HG03175 (cell line): Measurements from ENCODE around the gene C10orf67.
"Not testable (repeated sequence)": the region's sequence is repeated elsewhere in the genome, so short reads cannot be mapped to it uniquely, and the experiment has no call there.

Experiments used
- ATAC-seq: cut with Tn5 transposase; IDR thresholded peaks from one replicate; pipeline ENCODE4 v1.9.1; 2021; ENCODE audit warnings: mild to moderate bottlenecking, moderate library complexity; ENCODE audit not compliant: unreplicated experiment

The C10orf67 gene

DNA sequence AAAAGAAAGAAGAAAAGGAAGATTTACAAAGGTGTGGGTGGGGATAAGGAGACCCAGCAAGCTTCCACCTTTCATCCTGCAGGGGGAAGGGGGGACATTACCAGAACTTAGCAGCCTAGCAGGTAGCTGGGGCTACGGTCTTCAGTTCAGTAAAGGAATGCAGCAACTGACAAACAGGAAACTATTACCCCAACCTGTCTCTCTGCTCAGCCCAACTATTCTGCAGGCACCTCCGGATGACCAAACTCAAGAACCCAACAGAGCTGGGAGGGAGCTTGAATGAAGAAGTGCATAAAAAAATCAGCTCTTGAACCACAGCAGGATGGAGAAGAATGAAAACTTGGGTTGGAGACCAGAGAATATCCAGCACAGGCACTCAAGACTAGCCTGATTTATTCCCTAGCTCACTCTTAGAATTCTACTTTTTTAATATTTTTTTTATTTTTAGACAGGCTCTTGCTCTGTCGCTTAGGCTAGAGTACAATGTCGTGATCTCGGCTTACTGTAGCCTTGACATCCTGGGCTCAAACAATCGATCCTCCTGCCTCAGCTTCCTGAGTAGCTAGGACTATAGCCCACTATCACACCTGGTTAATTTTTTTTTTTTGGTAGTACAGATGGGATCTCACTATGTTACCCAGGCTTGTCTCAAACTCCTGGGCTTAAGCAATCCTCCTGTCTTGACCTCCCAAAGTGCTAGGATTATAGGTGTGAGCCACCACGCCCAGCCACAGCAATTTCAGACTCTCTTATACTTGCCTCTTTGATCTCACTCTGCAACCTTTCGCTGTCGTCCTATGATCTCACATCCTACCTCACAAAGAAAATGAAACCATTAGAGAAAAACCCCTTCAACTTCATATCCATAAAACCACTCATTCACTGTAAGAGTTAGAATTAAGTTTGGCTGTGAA, 18.5 kb upstream of the C10orf67 start:
- ATAC-seq = peak; percentile 33

DNA sequence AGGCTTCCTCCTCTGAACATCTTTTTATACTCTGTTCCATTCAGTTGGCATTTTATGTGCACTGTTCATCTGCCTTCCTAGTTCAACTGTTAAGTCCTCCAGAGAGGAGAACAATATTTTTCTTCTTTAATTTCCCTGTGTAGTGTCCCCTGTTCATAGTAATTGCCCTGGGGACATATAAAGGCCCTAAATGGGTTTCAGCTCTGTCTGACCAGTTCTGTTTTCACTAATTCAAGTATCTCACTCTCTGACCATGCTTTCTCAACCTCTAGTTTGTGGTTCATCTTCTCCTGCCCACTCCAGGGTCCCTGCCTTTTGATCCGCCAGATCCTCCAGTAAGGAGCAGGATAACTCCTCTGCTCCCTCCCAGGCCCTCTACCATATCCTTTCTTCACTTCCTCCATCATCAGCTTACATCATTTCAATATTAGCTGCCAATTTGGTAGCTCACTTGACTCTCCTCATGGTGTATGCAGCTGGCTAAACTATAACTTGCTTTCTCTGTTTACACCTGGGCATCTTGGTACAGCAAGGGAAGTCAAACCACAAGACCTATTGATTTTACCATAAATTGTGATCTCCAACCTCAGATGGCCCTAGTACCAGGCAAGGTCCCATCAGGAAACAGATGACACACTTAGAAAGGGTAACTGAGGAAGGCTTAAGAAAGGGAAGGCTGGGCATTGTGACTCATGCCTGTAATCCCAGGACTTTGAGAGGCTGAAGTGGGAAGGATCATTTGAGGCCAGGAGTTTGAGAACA, 17.7 kb upstream of the C10orf67 start:
- peak; percentile 56 for ATAC-seq

DNA sequence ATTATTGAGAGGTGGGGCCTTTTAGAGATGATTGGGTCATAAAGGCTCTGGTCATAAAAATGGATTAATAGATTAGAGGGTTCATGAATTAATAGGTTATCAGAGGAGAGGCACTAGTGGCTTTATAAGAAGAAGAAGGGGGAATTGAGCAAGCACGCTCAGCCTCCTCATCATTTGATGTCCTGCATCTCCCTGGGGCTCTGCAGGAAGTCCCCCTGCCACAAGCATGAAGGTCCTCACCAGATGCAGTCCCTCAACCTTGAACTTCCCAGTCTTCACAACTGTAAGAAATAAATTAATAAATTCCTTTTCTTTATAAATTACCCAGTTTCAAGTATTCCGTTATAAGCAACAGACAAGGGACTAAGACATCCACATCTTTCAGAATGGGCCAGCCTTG, 17.1 kb upstream of the C10orf67 start:
- no peak for ATAC-seq

DNA sequence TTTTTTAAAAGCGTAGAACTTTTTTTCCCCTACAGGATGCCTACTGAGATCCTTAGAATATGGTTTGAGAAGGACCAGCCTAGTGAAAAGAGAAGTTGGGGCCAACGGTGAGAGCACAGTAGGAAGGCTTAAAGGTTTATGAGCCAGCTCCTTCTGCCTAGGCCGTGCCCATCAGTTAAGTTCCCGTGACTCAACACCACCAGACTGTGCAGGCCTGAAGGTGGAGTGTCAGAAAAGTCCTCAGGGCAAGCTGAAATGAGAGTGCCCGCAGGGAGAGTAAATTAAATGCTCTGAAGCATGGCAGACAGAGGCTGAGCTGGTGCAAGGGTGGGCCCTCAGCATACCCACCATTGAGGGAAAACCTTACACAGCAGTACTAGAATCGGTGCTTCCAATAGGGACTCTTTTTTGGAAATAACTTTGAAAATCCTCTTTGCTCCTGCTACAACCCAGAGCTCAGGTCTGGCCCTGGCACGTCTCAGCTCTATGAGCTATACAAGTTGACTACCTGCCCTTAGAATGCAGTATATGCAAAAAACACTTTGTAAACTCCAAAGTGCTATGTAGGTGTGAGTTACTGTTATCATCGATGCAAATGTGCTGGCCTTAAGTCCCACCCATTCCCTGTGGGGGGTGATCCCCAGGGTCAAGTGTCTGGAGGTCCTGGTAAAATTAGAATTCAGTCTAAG, 15.2 kb upstream of the C10orf67 start:
- ATAC-seq = no peak

DNA sequence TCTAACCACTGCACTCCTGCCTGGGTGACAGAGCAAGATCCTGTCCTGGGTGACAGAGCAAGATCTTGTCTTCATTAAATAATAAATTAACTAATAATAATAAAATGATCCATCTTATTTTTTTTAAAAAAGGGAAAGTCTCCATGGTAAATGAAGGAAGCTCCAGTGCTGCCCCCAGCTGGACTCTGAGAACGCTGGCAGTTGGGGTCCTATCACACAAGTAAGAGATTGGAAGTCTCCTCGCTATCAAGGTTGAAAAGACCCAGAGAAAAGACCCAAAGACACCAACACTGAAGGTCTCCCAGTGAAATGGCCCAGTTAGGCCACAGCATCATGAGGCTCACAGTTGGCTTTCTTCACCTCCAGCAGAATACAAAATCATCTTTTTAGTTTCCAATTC, 13.8 kb upstream of the C10orf67 start:
- no peak for ATAC-seq

DNA sequence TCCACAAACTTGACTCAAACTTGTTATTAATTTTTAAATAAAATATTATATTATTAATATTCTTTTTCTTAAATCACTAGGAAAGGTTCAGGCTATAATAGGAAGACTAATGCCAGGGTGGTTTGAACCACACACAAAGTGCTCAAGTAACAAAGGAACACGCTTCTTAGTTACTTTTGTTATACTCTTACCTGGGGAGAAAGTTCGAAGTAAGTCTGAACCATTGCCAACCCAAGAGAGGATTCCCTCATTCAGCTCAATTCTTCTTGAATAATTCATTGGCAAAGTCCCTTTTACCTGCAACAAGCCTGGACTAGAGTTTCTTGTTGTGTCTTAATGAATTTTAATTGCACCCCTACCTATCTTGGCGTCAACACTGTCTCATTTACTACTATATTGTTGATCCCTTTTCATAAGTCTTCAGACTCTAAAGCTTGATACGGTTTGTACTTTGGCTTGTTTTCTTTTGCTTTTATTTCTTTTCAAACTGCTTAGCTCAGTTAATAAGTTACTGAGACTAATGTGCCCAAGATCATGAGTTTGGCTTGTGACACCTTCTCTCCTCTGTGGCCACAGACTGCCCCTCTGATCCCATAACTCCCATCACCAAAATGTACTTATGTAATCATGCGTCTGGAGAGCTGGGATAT, 10.2 kb upstream of the C10orf67 start:
- no peak for ATAC-seq

- no peak for ATAC-seq
These were observed 7.4 kb upstream of the C10orf67 start for GRCh38 chr10:23351926-23352519.

- not testable (repeated sequence) for ATAC-seq
These were observed 6.1 kb upstream of the C10orf67 start for GRCh38 chr10:23350706-23351105.

DNA sequence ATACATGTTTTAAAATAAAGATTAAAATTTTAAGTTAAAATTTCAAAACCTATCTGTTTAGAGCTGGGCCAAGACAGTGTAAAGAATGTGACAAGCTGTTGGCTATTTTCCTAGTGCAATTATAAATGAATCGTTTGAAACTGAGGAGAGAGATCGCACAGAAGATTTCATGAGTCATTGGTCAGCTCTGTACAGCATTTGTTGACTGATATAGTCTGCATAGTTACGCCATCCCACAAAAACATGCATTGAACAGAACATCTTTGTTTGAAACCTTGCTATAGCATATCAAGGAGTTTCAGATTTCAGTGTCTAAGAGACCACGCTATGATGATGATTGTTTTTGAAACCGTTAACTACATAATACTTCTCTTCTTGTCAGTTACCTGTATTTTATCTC, 1.3 kb upstream of the C10orf67 start:
- no peak for ATAC-seq

GRCh38 chr10:23343591-23344240, 881 bp downstream of the C10orf67 start:
- no peak for ATAC-seq

GRCh38 chr10:23342213-23342884, 2.2 kb downstream of the C10orf67 start:
- ATAC-seq = no peak

GRCh38 chr10:23341004-23341403, 3.6 kb downstream of the C10orf67 start:
- ATAC-seq = peak; percentile 43

GRCh38 chr10:23340354-23340753, 4.2 kb downstream of the C10orf67 start:
- no peak for ATAC-seq

DNA sequence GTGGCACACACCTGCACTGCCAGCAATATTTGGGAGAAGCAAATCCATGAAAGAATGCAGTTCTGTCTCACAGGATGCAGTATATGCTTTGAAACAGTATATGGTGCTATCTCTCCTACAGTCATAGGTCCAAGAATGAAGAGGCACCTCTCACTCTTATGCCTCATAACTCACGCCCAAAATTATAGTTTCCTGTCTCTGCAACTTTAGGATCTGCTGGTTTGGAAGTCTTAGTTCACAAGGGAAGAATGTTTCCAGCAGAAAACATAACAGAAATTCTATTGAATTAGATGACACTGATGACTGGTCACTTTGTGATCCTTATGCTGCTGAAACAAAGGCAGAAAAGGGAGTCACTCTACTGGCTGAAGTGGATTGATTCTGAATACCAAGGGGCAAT, 5.7 kb downstream of the C10orf67 start:
- no peak for ATAC-seq

DNA sequence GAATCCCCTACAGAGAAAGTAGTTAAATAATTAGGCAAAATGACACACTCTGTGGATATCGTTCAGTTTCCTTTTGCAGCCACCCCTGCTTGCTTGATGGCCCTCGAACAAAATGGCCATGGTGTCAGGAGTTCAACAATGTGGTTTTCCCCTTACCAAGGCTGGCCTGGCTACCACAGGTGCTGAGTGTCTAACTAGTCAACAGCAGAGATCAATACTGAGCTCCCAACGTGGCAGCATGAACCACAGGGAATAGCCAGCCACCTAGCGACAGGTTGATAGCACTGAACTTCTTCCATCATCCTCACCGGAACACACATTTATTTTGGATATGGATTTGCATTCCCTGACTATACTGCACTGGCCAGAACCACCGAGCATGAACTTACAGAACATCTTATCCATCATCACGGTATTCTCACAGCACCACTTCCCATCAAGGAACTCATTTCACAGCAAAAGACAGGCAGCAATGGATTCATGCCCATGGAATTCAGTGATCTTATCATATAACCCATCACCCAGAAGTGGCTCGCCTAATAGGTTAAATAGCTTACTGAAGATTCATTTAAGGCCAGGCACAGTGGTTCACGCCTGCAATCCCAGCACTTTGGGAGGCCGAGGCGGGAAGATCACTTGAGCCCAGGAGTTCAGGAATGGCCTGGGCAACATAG, 6.3 kb downstream of the C10orf67 start:
- no peak for ATAC-seq

DNA sequence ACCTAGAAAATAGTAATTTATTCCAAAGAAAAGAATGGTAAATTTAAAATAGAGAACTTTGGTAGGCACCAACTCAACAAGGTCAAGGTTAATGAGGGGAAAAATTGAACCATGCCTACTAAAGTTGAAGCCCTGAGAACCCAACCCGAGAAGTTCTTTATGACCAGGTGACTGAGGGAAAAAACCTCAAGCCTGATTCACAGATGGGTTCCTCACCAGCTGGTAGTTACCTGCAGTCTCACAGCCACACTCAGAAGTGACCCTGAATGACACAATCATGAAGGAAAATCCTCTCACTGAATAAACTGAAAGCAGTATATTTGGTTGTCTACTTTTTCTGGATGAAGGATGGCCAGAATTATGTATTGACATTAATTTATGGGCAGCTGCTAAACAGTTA, 7.0 kb downstream of the C10orf67 start:
- no peak for ATAC-seq

DNA sequence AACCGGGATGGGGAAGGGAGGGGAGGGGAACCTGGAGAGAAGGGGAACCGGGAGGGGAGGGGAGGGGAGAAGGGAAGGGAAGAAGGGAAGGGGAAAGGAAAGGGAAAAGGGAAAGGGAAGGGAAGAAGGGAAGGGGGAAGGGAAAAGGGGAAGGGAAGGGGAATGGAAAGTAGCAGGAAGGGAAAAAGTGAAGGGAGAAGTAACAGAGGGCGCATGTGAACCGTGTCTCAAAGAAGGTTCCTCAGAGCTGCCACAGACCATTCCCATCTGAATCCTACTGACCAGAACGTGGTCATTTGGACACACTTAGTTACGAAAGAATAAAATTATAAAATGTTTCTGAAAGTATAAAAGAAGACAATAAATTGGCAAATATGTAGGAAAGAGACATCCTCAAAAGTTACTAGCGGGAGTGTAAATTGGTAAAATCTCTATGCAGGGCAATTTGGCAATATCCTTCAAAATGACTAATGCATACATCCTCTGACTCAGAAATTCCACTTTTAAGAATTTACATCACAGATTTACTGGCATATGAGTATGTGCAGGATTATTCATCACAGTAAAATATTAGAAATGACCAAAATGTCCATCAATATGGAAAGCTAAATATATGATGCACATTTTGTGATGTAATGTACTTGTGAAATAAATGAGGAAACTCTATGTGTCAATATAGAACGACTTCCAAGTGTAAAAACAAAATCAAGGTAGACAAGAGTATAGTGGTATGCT, 12.9 kb downstream of the C10orf67 start:
- no peak for ATAC-seq

GRCh38 chr10:23330948-23331347, 13.6 kb downstream of the C10orf67 start:
- ATAC-seq = no peak
